Loucy (cell line): ENCODE results near the gene GABRA4.

Source experiments
- H2AFZ ChIP-seq: fragments of 200-600 bp; sonication (generic); 2 replicates; pipeline ENCODE4 v1.6.0; 2016; ENCODE audit warnings: antibody characterized with exemption, mild to moderate bottlenecking, low read length, moderate library complexity
- H3F3A ChIP-seq: fragments of 200-600 bp; 2 replicates; pipeline ENCODE4 v1.6.0; 2016; ENCODE audit warnings: antibody characterized with exemption, low read depth, mild to moderate bottlenecking
- H3K27me3 ChIP-seq: fragments of 200-600 bp; sonication (generic); 2 replicates; pipeline ENCODE4 v1.6.1; 2014; ENCODE audit warnings: low read length, mild to moderate bottlenecking; ENCODE audit not compliant: insufficient read depth, poor library complexity, severe bottlenecking
- H3K36me3 ChIP-seq: fragments of 200-600 bp; sonication (generic); 2 replicates; pipeline ENCODE4 v1.6.1; 2016; ENCODE audit warnings: low read length; ENCODE audit not compliant: insufficient read depth
- H3K4me1 ChIP-seq: fragments of 200-600 bp; sonication (generic); 2 replicates; pipeline ENCODE4 v1.5.1; 2014; ENCODE audit warnings: low read length, mild to moderate bottlenecking; ENCODE audit not compliant: insufficient read depth, poor library complexity, severe bottlenecking
- H3K4me2 ChIP-seq: fragments of 200-600 bp; sonication (generic); 2 replicates; pipeline ENCODE4 v1.6.0; 2014; ENCODE audit warnings: antibody characterized with exemption, low read length, low read depth, mild to moderate bottlenecking; ENCODE audit not compliant: poor library complexity, severe bottlenecking
- H3K4me3 ChIP-seq: fragments of 200-600 bp; sonication (generic); 2 replicates; pipeline ENCODE4 v1.5.1; 2014; ENCODE audit warnings: low read length, mild to moderate bottlenecking, mixed read lengths; ENCODE audit not compliant: poor library complexity, severe bottlenecking
- H3K79me2 ChIP-seq: fragments of 200-600 bp; sonication (generic); 2 replicates; pipeline ENCODE4 v1.6.1; 2014; ENCODE audit warnings: low read length; ENCODE audit not compliant: insufficient read depth
- H3K9ac ChIP-seq: fragments of 200-600 bp; sonication (generic); 2 replicates; pipeline ENCODE4 v1.6.0; 2014; ENCODE audit warnings: mild to moderate bottlenecking, low read depth, low read length, moderate library complexity; ENCODE audit not compliant: poor library complexity, severe bottlenecking
- H3K9me2 ChIP-seq: fragments of 200-600 bp; sonication (generic); replicated peaks from 2 replicates; pipeline ENCODE4 v1.6.1; 2016; ENCODE audit warnings: low read depth, low read length, mixed read lengths
- H3K9me3 ChIP-seq: fragments of 200-600 bp; sonication (generic); 2 replicates; pipeline ENCODE4 v1.6.1; 2014; ENCODE audit warnings: mild to moderate bottlenecking, antibody characterized with exemption, low read length, low read depth; ENCODE audit not compliant: insufficient read depth
- H4K20me1 ChIP-seq: fragments of 200-600 bp; sonication (generic); 2 replicates; pipeline ENCODE4 v1.6.0; 2014; ENCODE audit warnings: antibody characterized with exemption, low read length, mild to moderate bottlenecking; ENCODE audit not compliant: insufficient read depth, poor library complexity, severe bottlenecking
- EZH2phosphoT487 ChIP-seq: fragments of 200-600 bp; IDR thresholded peaks from 2 replicates; pipeline ENCODE4 v1.6.1; 2018; ENCODE audit warnings: antibody characterized with exemption, mild to moderate bottlenecking, moderate library complexity, borderline replicate concordance
- TF ChIP-seq, protein P1 (sequence below): fragments of 200-600 bp; sonication (generic); conservative IDR thresholded peaks from 2 replicates; pipeline ENCODE4 v1.5.1; 2014; ENCODE audit warnings: mild to moderate bottlenecking, antibody characterized with exemption, low read length

GABRA4 gene

DNA sequence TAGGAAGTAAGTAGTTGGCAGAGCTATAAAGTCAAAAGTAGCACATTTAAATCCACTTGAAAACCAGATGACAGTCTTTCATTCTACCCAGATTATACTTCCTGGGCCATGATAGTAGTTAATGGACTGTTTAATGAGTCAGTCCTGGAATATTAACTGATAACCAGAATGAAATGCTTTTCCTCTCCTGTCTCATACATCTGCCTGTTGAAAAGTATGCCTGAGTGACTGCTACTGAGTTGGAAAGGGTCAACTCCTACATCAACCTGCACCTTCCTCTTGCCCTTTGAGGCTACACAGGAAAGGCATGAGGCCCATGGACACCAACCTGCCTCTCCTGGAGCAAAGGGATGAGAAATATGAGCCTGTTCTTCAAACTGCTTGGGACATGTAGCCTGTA, 48.3 kb downstream of the GABRA4 start:
- no peak overlapping the region for H2AFZ ChIP-seq
- H3K4me2 ChIP-seq: no peak overlapping the region
- H3K9me3 ChIP-seq: no peaks in the 10 kb centered on the region
- H3K4me3 ChIP-seq: no peak overlapping the region
- no peaks in the 10 kb centered on the region for H3K9me2 ChIP-seq
- H3K4me1 ChIP-seq: no peaks in the 10 kb centered on the region
- H3K36me3 ChIP-seq: no peaks in the 10 kb centered on the region
- TF ChIP-seq EZH2phosphoT487: no peak
- TF ChIP-seq, protein P1, sequence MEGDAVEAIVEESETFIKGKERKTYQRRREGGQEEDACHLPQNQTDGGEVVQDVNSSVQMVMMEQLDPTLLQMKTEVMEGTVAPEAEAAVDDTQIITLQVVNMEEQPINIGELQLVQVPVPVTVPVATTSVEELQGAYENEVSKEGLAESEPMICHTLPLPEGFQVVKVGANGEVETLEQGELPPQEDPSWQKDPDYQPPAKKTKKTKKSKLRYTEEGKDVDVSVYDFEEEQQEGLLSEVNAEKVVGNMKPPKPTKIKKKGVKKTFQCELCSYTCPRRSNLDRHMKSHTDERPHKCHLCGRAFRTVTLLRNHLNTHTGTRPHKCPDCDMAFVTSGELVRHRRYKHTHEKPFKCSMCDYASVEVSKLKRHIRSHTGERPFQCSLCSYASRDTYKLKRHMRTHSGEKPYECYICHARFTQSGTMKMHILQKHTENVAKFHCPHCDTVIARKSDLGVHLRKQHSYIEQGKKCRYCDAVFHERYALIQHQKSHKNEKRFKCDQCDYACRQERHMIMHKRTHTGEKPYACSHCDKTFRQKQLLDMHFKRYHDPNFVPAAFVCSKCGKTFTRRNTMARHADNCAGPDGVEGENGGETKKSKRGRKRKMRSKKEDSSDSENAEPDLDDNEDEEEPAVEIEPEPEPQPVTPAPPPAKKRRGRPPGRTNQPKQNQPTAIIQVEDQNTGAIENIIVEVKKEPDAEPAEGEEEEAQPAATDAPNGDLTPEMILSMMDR: no peak
- H3K27me3 ChIP-seq: no peaks in the 10 kb centered on the region
- H3F3A ChIP-seq: no peaks in the 10 kb centered on the region
- H3K9ac ChIP-seq: no peak overlapping the region
- no peaks in the 10 kb centered on the region for H3K79me2 ChIP-seq
- no peaks in the 10 kb centered on the region for H4K20me1 ChIP-seq

DNA sequence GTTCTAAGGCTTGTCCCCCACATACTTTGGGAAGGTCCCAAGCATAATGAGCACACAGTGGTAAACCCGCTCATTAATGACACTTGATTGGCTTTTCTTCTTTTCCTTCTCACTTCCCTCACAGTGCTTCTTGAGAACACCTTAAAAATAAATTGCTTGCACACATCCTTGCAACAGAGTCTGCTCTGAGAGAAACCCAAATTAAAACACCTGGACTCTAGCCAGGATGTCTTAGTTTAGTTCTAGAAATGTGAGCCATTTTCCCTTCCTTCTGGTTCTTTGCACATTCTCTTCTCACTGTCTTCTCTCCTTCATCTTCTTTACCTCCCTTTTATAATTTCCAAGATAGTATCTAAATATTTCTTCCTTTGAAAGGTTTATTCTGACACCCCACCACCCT, 49.0 kb downstream of the GABRA4 start:
- H3K9ac ChIP-seq: no peak overlapping the region
- no peak overlapping the region for H2AFZ ChIP-seq
- H4K20me1 ChIP-seq: no peaks in the 10 kb centered on the region
- no peak overlapping the region for H3K4me3 ChIP-seq
- no peak for TF ChIP-seq EZH2phosphoT487
- TF ChIP-seq, protein P1: no peak
- H3K9me2 ChIP-seq: no peaks in the 10 kb centered on the region
- H3K4me1 ChIP-seq: no peaks in the 10 kb centered on the region
- no peaks in the 10 kb centered on the region for H3K79me2 ChIP-seq
- no peak overlapping the region for H3K4me2 ChIP-seq
- no peaks in the 10 kb centered on the region for H3K36me3 ChIP-seq
- no peaks in the 10 kb centered on the region for H3K9me3 ChIP-seq
- H3F3A ChIP-seq: no peaks in the 10 kb centered on the region
- no peaks in the 10 kb centered on the region for H3K27me3 ChIP-seq

DNA sequence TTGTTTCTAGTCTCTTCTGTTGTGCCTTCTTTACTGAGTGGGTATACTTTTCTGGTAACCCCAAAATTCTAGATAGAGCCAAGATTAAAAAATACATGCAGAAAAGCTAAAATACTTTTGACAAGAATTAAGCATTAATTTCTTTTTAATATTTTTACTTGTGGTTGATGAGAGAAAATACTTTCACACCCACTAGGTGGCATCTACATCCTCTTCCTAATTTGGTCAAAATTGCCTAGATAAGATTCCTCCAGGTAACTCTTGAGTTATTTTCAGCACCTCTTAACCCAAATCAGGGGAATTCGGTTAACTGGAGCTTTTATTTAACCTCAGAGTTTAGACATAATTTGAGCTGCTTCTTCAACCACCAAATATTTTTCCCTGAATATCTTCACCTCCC, 55.9 kb downstream of the GABRA4 start:
- no peak for TF ChIP-seq EZH2phosphoT487
- TF ChIP-seq, protein P1: peak; percentile 56; the same call in 1 of the 2 replicates
- no peak overlapping the region for H2AFZ ChIP-seq

More for the DNA sequence above, 55.9 kb downstream of the GABRA4 start:
- H3F3A ChIP-seq: no peaks in the 10 kb centered on the region
- H3K36me3 ChIP-seq: no peaks in the 10 kb centered on the region
- no peaks in the 10 kb centered on the region for H3K4me1 ChIP-seq
- H3K79me2 ChIP-seq: no peaks in the 10 kb centered on the region
- no peaks in the 10 kb centered on the region for H4K20me1 ChIP-seq
- H3K9me2 ChIP-seq: no peaks in the 10 kb centered on the region
- no peaks in the 10 kb centered on the region for H3K9me3 ChIP-seq
- H3K9ac ChIP-seq: no peak overlapping the region
- H3K27me3 ChIP-seq: no peaks in the 10 kb centered on the region
- H3K4me2 ChIP-seq: no peak overlapping the region
- H3K4me3 ChIP-seq: no peak overlapping the region
